GM12873 (cell line): ENCODE data around the gene CYB5B.

Source experiments
- CTCF ChIP-seq: IDR thresholded peaks from 2 replicates; pipeline ENCODE4 v1.5.1; 2012; ENCODE audit warnings: low read depth, mild to moderate bottlenecking, moderate library complexity, low read length, control low read depth; ENCODE audit not compliant: insufficient read depth; ENCODE audit errors: missing control alignments

CYB5B gene

DNA sequence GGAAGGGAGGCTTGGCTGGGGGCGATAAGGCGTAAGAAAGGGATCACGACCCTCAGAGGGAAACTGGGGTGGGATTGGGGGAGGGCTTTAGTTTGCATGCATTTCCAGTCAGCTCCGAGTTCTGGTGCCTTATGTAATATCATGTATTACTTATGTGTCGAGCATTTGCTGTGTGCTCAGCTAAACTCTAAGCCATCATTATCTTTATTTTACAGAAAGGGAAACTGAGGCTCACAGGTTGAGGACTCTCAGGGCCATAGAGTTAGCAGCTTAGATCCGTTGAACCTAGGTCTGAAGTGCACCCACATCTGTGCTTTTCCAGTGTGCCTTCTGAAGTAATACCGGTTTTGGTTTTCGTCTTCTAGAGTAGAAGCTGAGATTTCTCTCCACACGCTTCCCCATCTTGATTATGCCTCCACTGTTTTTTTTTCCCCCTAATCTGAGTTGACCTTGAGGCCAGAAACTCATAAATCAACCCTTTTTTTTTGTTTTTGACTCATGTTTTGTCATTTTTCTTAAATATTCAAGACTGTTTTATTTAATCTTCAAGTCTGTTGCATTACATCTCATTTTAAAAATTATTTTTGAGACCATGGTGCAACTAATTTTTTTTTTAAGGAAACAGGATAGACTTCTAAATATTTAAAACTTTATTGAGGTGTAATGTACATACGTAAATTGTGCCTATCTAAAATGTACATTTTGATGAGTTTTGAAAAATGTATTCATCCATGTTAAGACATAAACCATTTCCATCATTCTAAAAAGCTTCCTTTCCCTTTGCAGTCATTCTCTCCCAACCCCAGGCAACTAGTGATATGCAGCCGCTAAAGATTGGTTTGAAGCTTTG is 741 bp downstream of the CYB5B start:
- TF ChIP-seq CTCF: no peak

GRCh38 chr16:69428652-69429051 is 4.2 kb downstream of the CYB5B start:
- no peak for TF ChIP-seq CTCF

DNA sequence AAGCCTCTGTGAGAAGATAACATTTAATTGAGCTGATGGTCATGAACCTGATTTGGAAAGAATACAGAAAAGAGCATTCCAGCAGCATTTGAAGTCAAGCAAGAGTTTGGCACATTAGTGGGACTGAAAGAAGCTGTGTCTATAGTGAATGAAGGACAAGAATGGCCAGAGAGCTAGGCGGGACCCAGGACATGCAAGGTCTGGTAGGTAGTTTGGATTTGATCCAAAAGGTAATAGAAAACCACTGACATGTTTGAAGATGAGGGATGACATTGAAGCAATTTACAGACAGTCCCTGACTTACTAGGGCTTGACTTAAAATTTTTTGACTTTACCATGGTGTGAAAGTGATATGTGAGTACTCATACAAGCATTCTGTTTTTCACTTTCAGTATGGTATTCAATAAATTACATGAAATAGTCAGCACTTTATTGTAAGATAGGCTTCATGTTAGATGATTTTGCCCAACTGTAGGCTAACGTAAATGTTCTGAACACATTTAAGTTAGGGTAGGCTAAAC is 7.6 kb downstream of the CYB5B start:
- no peak for TF ChIP-seq CTCF

GRCh38 chr16:69434066-69434465 is 9.6 kb downstream of the CYB5B start:
- TF ChIP-seq CTCF: no peak

DNA sequence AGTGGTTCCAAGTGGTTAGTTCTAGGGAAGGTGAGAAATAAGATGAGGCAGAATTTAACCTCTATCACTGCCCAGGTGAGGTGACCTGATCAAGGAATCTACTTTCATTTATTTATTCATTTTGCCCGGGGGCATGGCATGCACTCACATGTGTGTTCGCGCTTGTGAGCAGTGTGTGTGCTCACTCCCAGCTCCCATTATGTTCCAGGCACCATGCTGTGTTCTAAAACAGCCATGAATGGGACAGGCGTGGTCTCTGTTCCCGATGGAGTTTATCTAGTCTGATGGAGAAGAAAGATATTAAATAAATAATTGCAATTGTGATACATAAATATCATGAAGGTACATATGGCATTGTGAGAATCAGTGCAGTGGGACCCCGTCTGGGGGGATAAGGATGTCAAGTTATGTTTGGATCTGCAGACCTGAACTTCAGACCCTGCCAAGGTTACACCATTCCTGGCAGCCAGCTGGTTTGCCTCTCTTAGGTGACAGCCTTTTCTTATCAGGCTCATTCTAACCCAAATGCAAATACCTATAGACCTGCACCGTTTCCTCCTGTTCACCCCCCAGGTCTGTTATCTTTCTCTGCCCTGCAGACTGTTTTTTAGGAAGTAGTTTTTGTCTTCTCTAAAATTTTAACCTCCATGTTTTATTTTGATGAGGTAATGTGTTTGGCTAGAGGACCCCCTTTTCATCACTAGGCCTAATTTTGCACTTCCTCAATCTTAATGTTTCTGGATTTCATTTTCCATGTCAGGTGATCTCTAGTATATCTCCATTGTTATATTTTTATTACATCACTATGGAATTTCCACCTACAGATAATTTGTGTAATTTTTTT is 11.8 kb downstream of the CYB5B start:
- TF ChIP-seq CTCF: no peak

DNA sequence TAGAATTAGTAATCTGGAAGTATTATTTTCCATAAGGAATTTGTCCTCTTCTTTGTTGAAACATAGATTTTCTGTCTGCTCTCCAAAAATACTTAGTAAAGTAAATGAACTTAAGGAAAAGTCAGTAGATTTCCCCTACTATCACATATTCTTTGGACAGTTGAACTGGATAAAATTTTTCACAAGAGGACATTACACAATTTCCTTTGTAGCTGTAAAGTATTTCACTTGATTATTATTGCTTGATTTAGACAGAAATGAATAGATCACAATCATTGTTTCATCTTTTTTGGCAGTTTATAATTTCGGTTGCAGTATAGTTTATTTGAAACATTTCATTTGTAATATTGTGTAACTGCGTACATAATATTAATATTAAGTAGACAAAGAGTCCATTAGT is 12.5 kb downstream of the CYB5B start:
- no peak for TF ChIP-seq CTCF

DNA sequence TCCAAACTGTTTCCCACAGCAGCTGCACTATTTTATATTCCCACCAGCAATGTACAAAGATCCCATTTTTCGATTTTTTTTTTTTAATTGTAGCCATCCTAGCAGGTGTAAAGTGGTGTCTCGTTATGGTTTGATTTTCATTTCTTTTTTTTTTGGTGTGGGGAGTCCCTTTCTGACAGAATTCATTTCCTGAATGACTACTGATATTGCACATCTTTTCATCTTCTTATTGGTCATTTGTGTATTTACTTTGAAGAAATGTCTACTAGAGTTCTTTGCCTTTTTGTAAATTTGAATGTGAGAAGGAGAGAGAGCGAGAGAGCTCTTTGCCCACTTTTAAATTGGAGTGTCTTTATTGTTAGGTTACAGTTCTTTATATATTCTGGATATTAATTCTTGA is 14.0 kb downstream of the CYB5B start:
- no peak for TF ChIP-seq CTCF
